HG02970 (cell line): ENCODE measurements around the gene PTPDC1.

Experiments
- ATAC-seq: cut with Tn5 transposase; IDR thresholded peaks from one replicate; pipeline ENCODE4 v1.9.1; 2021; ENCODE audit warnings: mild to moderate bottlenecking, moderate library complexity, moderate number of reproducible peaks; ENCODE audit not compliant: unreplicated experiment, low FRiP score

Gene PTPDC1

GRCh38 chr9:94084314-94084713 is at the start of gene PTPDC1:
PTPDC1 (plus strand) TSS chr9:94084464; CDS start chr9:94084531, 67 bp downstream.
- ATAC-seq, result no peak

- ATAC-seq, result no peak
Observed at GRCh38 chr9:94034511-94034910, 49.8 kb upstream of the PTPDC1 start.

- no peak for ATAC-seq
Observed at GRCh38 chr9:94039786-94040185, 44.5 kb upstream of the PTPDC1 start.

GRCh38 chr9:94042516-94043360 is 41.5 kb upstream of the PTPDC1 start:
- no peak for ATAC-seq

GRCh38 chr9:94054716-94055115 is 29.5 kb upstream of the PTPDC1 start:
- no peak for ATAC-seq

GRCh38 chr9:94056442-94056974 is 27.8 kb upstream of the PTPDC1 start:
- no peak for ATAC-seq

- ATAC-seq, result no peak
Observed at GRCh38 chr9:94057918-94058317, 26.3 kb upstream of the PTPDC1 start.

- ATAC-seq, result no peak
Observed at GRCh38 chr9:94061864-94062263, 22.4 kb upstream of the PTPDC1 start.

- no peak for ATAC-seq
Observed at GRCh38 chr9:94065535-94065961, 18.7 kb upstream of the PTPDC1 start.

- no peak for ATAC-seq
Observed at GRCh38 chr9:94068257-94068656, 16.0 kb upstream of the PTPDC1 start.

- ATAC-seq, result no peak
Observed at GRCh38 chr9:94076557-94076956, 7.7 kb upstream of the PTPDC1 start.

- ATAC-seq, result no peak
Observed at GRCh38 chr9:94078086-94078485, 6.2 kb upstream of the PTPDC1 start.

GRCh38 chr9:94079236-94079635 is 5.0 kb upstream of the PTPDC1 start:
- no peak for ATAC-seq

- ATAC-seq, result no peak
Observed at GRCh38 chr9:94080249-94080648, 4.0 kb upstream of the PTPDC1 start.

- ATAC-seq, result no peak
Observed at GRCh38 chr9:94081435-94081834, 2.8 kb upstream of the PTPDC1 start.

GRCh38 chr9:94081864-94082463 is 2.3 kb upstream of the PTPDC1 start:
- ATAC-seq, result no peak

GRCh38 chr9:94082553-94082952 is 1.7 kb upstream of the PTPDC1 start:
- no peak for ATAC-seq

GRCh38 chr9:94082956-94083355 is 1.3 kb upstream of the PTPDC1 start:
- no peak for ATAC-seq

- no peak for ATAC-seq
Observed at GRCh38 chr9:94083384-94083783, 880 bp upstream of the PTPDC1 start.

GRCh38 chr9:94085062-94085639 is 887 bp downstream of the PTPDC1 start:
- ATAC-seq, result no peak
